Measurements from ENCODE around the gene ALOX5AP. TPM values are rescaled to one million over a fixed set of nuclear protein-coding genes. Genes with fewer than 3 reads are reported as not detected.

ALOX5AP gene
- total and polyA plus RNA-seq, 4 donors: 3.5 to 6.7 (median 4.1) TPM

GRCh38 chr13:30725326-30726085 is 9.8 kb upstream of the ALOX5AP start:
- Histone ChIP-seq H3K27me3 (ENCODE audit: control insufficient read depth in 4 of 4, insufficient read depth in 4 of 4, low read length in 3 of 4) (no peaks in the 10 kb centered on the region), H3K4me1 (ENCODE audit: control insufficient read depth in 4 of 4, insufficient read depth in 4 of 4, low read length in 3 of 4) (peaks cover 0 to 11% (median under 1%) of the 10 kb centered on the region in 4 donors), H3K27ac (ENCODE audit: low read depth in 1 of 2, low read length in 2 of 2) (no peak overlapping the region), H3K9me3 (ENCODE audit: control insufficient read depth in 4 of 4, low read length in 3 of 4) (no peaks in the 10 kb centered on the region), H3K9ac (ENCODE audit: low read depth in 1 of 2, low read length in 2 of 2) (no peak overlapping the region), H3K36me3 (ENCODE audit: control insufficient read depth in 4 of 4, insufficient read depth in 3 of 4, low read depth in 1 of 4, low read length in 3 of 4) (no peaks in the 10 kb centered on the region), H3K4me3 (ENCODE audit: low read depth in 1 of 3, low read length in 3 of 3) (no peak overlapping the region)
- WGBS: 68% methylated on average over 2 of the region's 2 CpGs
- no peak for TF ChIP-seq HNF4A (conservative IDR thresholded peaks at IDR 0.05)
- TF ChIP-seq FOXA1 (IDR thresholded peaks at IDR 0.05): no peak
- TF ChIP-seq TAF1 (conservative IDR thresholded peaks at IDR 0.05): no peak
- TF ChIP-seq FOXA2 (IDR thresholded peaks at IDR 0.05): peak; percentile 59
- peak in 1 of 2 donors; percentile 9 for TF ChIP-seq RXRA (IDR thresholded peaks at IDR 0.05)
- TF ChIP-seq YY1 (IDR thresholded peaks at IDR 0.05): peak; percentile 61
- no peak for TF ChIP-seq EGR1 (IDR thresholded peaks at IDR 0.05; ENCODE audit: low read depth in 2 of 2)
- no peak for DNase-seq (ENCODE audit: low spot score)

- H3K36me3 ChIP-seq (ENCODE audit: control insufficient read depth in 4 of 4, insufficient read depth in 3 of 4, low read depth in 1 of 4, low read length in 3 of 4): no peaks in the 10 kb centered on the region
- no peak overlapping the region for H3K9ac ChIP-seq (ENCODE audit: low read depth in 1 of 2, low read length in 2 of 2)
- 87% methylated on average over 1 of the region's 1 CpG for WGBS
- H3K9me3 ChIP-seq (ENCODE audit: control insufficient read depth in 4 of 4, low read length in 3 of 4): no peaks in the 10 kb centered on the region
- no peak for DNase-seq (ENCODE audit: low spot score)
- H3K27ac ChIP-seq (ENCODE audit: low read depth in 1 of 2, low read length in 2 of 2): no peak overlapping the region
- peaks cover 0 to 11% (median 0%) of the 10 kb centered on the region in 4 donors for H3K4me1 ChIP-seq (ENCODE audit: control insufficient read depth in 4 of 4, insufficient read depth in 4 of 4, low read length in 3 of 4)
- no peak overlapping the region for H3K4me3 ChIP-seq (ENCODE audit: low read depth in 1 of 3, low read length in 3 of 3)
- TF ChIP-seq RXRA (IDR thresholded peaks at IDR 0.05): no peak
- no peak for TF ChIP-seq TAF1 (conservative IDR thresholded peaks at IDR 0.05)
- no peak for TF ChIP-seq ZBTB33 (IDR thresholded peaks at IDR 0.05)
- TF ChIP-seq YY1 (IDR thresholded peaks at IDR 0.05): no peak
- TF ChIP-seq SP1 (IDR thresholded peaks at IDR 0.05): no peak
- TF ChIP-seq JUND (IDR thresholded peaks at IDR 0.05): no peak
- no peak for TF ChIP-seq ATF3 (IDR thresholded peaks at IDR 0.05)
- no peak for TF ChIP-seq RAD21 (IDR thresholded peaks at IDR 0.05)
- TF ChIP-seq GABPA (IDR thresholded peaks at IDR 0.05 in 1 of 2, conservative IDR thresholded peaks at IDR 0.05 in 1 of 2): no peak
- no peak for TF ChIP-seq EGR1 (IDR thresholded peaks at IDR 0.05; ENCODE audit: low read depth in 2 of 2)
- TF ChIP-seq REST (IDR thresholded peaks at IDR 0.05): no peak
- H3K27me3 ChIP-seq (ENCODE audit: control insufficient read depth in 4 of 4, insufficient read depth in 4 of 4, low read length in 3 of 4): no peaks in the 10 kb centered on the region
These were observed 9.2 kb upstream of the ALOX5AP start for GRCh38 chr13:30726192-30726591.

All from liver (tissue), 9 donors.